Esophagus (tissue), 2 donors: ENCODE measurements around the gene IFT43. TPM values are rescaled to one million over a fixed set of nuclear protein-coding genes. Genes with fewer than 3 reads are reported as not detected.

Source experiments
- H3K27ac ChIP-seq, 2 donors: one replicate each; pipeline ENCODE4 v1.5.1; 2013; ENCODE audit warnings: low read depth in 2 of 2, mild to moderate bottlenecking in 2 of 2, inconsistent platforms in 1 of 2, low read length in 1 of 2, moderate library complexity in 1 of 2
- H3K27me3 ChIP-seq, 2 donors: one replicate each; pipeline ENCODE4 v1.6.1; 2013; ENCODE audit warnings: low read length in 2 of 2, control low read depth in 1 of 2, mild to moderate bottlenecking in 1 of 2; ENCODE audit not compliant: insufficient read depth in 2 of 2, control insufficient read depth in 1 of 2
- H3K36me3 ChIP-seq, 2 donors: one replicate each; pipeline ENCODE4 v1.6.1; 2013; ENCODE audit warnings: low read length in 1 of 2; ENCODE audit not compliant: control insufficient read depth in 2 of 2, insufficient read depth in 2 of 2
- H3K4me1 ChIP-seq, 2 donors: one replicate each; pipeline ENCODE4 v1.6.1; 2013; ENCODE audit warnings: low read length in 1 of 2; ENCODE audit not compliant: control insufficient read depth in 2 of 2, insufficient read depth in 2 of 2
- H3K4me3 ChIP-seq, 2 donors: one replicate each; pipeline ENCODE4 v1.5.1; 2013; ENCODE audit warnings: low read length in 2 of 2, mild to moderate bottlenecking in 2 of 2, low read depth in 1 of 2, moderate library complexity in 1 of 2
- H3K9me3 ChIP-seq, 2 donors: one replicate each; pipeline ENCODE4 v1.6.1; 2013; ENCODE audit warnings: mild to moderate bottlenecking in 2 of 2, low read depth in 1 of 2, low read length in 1 of 2, moderate library complexity in 1 of 2; ENCODE audit not compliant: control insufficient read depth in 2 of 2, insufficient read depth in 1 of 2
- WGBS, 2 donors: extraction: QIAGEN DNeasy Blood & Tissue Kit; methylation state at CpG; one replicate each; pipeline ENCODE4 v1.1.7; 2013; 5-methylcytosine and 5-hydroxymethylcytosine counted together
- polyA plus RNA-seq, 2 donors: library from polyadenylated mRNA; stranded (reverse); fragments of 200-250 nt; gene quantifications; one replicate each; pipeline ENCODE4 v1.2.3, GENCODE V29; 2013
- donor health status: healthy with polysubstance abuse.
- donor health status: Bipolar disorder and iron deficiency.

Gene IFT43
- polyA plus RNA-seq, 2 donors, result 25.2 to 27.7 TPM

DNA sequence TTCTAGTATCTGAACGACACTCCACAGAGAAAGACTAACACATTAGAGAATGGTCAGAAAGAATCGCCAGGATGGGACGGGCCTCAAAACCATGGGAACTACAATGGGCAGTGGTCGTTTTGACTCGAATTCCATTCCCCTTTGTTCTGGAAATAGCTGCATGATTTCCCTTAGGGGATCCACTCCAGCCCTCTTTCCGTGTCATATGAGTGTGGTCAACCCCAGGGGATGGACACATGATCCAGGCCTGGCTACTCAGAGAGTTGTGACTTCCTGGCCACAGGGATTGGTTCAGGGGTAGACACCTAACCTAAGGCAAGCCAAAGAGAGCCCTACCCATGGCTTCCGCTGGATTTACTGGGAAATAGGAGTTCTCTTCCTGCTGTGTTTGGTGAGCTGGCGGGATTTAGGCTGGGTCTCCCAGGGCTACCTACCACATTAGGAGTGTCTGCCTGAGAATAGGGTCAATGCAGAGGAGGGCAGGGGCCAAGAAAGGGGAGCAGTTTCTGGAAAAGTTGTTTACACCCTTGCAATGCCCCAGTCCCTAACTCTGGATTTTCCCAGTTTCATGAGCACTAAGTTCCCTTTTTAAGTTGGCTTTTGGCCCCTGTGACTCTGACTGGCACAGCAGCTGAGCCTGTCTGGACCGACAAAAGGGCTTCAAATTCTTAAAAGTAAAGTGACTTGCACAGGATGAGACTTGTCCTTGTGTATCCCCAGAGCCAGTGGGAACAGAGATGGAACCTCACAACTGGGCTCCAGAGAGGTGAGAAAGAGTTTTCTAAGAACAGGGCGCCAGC lies 138.1 kb downstream of the IFT43 start:
- H3K9me3 ChIP-seq, result peaks cover 0 to 2% of the 10 kb centered on the region in 2 donors
- no peaks in the 10 kb centered on the region for H3K4me1 ChIP-seq
- WGBS, 2 donors, result 72 to 74% methylated on average over 10 of the region's 10 CpGs
- H3K4me3 ChIP-seq, result no peak overlapping the region
- H3K27me3 ChIP-seq, result no peaks in the 10 kb centered on the region
- no peaks in the 10 kb centered on the region for H3K36me3 ChIP-seq
- no peak overlapping the region for H3K27ac ChIP-seq

DNA sequence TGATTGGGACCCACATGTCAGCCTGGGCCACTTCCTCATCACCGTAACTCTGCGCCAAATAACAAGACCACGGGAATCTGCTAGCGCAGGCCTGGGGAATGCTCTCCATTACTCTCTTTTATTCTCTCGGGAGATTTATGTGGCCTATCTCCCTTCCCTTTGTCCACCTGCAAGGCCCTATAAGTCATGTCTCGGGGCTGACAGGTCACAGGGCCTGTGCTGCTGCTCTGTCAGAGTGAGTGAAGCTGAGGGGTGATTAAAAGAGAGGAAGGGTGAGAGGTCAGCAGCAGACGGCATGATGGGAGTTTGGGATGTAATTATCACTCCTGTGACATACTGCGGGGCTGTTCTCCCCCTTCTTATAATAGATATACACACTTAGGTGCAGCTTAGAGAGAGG lies 139.9 kb downstream of the IFT43 start:
- H3K4me1 ChIP-seq, result no peaks in the 10 kb centered on the region
- H3K36me3 ChIP-seq, result no peaks in the 10 kb centered on the region
- WGBS, 2 donors, result 56 to 60% methylated on average over 8 of the region's 8 CpGs
- peaks cover 0 to 2% of the 10 kb centered on the region in 2 donors for H3K9me3 ChIP-seq
- H3K27me3 ChIP-seq, result no peaks in the 10 kb centered on the region
- no peak overlapping the region for H3K4me3 ChIP-seq
- no peak overlapping the region for H3K27ac ChIP-seq

DNA sequence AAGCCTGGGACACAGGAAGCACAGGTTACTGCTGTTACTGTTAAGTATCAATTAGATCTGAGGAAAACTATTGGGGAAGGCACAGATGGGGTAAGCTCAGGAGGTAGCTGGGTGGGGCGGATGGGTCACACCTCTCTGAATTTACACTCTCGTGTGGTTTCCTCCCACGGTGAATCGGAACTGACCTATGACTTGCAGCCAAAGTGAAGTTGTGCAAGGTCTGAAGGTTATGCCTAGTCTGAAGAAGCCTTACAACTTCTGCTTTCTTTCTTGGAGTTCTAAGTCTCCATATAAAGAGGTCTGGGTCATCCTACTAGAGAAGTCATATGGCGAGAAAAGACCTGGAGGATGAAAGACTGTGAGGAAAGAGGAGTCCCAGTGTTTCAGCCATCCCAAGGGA lies 140.5 kb downstream of the IFT43 start:
- Histone ChIP-seq H3K4me3 (no peak overlapping the region), H3K4me1 (no peaks in the 10 kb centered on the region), H3K36me3 (no peaks in the 10 kb centered on the region), H3K27ac (no peak overlapping the region), H3K27me3 (peaks cover 0 to 2% of the 10 kb centered on the region in 2 donors), H3K9me3 (peaks cover 0 to 2% of the 10 kb centered on the region in 2 donors)
- WGBS, 2 donors, result 83 to 90% methylated on average over 5 of the region's 5 CpGs

DNA sequence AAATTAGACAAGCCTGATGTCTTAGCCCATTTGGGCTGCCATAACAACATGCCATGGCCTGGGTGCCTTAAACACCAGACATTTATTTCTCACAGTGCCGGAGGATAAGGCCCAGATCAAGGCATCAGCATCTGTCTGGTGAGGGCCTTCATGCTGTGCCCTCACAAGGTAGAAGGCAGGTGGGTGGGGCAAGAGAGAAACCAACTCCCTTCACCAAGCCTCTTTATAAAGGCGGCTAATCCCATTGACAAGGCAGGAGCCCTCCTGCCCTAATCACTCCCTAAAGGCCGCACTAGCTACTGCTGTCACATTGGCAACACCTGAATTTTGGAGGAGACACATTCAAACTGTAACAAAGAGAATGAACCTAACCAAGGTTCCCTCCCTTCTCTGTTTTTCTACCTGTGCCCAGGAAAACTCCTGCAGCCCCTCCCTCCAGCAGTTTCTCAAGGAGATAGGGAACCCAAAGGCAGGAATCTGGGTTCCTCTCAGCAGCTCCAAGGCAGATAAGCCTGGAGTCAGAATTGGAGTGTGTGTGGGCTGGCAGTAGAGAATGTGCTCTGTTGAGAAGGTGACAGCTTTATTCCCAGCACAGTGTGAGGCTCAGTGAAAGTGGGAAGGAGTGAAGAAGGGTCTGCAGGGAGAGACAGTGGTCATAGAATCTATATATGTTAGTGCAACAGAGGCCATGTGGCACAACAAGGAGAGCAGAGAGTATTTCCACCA lies 144.5 kb downstream of the IFT43 start:
- Histone ChIP-seq H3K4me3 (no peak overlapping the region), H3K36me3 (no peaks in the 10 kb centered on the region), H3K9me3 (peaks cover 0 to 2% of the 10 kb centered on the region in 2 donors), H3K27me3 (peaks cover 3 to 6% of the 10 kb centered on the region in 2 donors), H3K27ac (no peak overlapping the region), H3K4me1 (no peaks in the 10 kb centered on the region)
- WGBS, 2 donors, result 48 to 49% methylated on average over 3 of the region's 3 CpGs

DNA sequence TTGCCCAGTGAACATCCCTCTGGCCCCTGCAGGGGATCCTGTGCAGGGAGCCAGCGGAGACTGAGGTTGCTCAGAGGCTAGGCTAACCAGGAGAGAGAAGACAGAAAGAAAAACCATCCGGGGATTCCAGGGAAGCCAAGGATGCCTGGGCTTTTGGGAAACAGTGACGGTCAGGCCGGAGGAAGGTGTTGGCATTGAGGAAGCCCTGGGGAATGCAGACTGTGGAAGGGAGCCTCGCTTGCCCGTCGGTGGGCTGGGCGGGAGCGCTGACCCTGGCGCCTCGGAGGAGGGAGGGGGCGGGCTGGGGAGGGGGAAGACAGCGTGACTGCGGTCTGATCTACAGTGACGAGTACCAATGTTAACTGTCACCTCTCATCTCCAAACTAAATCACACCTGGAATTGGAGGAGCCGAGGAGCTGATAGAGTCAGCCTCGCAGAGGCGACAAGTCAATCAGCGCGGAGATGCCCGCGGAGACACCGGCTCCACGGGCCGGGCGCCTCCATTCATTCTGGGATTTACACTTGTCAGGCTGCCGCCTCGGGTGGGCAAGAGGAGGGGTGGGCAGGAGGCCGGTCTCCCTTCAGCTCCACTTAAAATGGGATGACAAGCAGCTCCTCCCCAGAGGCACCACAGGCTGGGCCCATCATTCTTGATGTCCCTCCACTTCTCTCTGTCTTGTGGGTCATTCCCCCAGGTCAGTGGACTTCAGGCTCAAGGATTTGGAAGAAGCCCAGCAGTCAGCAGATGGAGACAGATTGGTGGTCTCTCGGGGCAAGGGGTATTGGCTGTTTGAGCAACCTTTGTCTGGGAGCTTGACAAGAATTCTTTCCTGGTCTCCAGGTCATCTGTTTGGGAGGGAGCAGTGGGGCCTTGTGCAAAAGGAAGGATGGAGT lies 145.8 kb downstream of the IFT43 start:
- Histone ChIP-seq H3K9me3 (peaks cover 0 to 1% of the 10 kb centered on the region in 2 donors), H3K36me3 (no peaks in the 10 kb centered on the region), H3K4me3 (no peak overlapping the region), H3K27me3 (peaks cover 6 to 7% of the 10 kb centered on the region in 2 donors), H3K4me1 (no peaks in the 10 kb centered on the region), H3K27ac (no peak overlapping the region)
- 15 to 17% methylated on average over 29 of the region's 30 CpGs for WGBS, 2 donors

DNA sequence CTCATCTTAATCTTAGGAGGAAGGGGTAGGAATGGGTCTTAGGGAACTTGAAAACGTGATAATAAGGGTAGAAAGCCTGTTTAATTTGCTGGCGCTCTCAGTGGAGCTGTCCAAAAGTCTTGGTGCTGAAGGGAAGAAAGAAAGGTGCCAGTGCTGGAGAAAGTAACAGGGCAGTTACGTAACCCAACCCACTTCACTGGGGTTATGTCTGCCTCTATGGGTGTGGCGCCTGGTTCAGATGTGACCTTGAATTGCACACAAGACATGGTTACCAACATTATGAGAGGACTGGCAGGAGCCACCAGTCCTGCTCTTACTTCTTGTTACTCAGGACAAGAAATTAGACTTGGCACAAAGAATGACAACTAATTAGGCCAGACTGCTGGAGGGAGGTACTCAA lies 147.5 kb downstream of the IFT43 start:
- Histone ChIP-seq H3K36me3 (no peaks in the 10 kb centered on the region), H3K27ac (no peak overlapping the region), H3K9me3 (no peaks in the 10 kb centered on the region), H3K4me3 (no peak overlapping the region), H3K4me1 (no peaks in the 10 kb centered on the region), H3K27me3 (peaks cover 9 to 10% of the 10 kb centered on the region in 2 donors)
- 22 to 24% methylated on average over 4 of the region's 4 CpGs for WGBS, 2 donors

Other genes with a start within 250 kb of the IFT43 start
- gene TGFB3, start 3.8 kb upstream of the IFT43 start, polyA plus RNA-seq, result 1 to 10 TPM; 2.8 to 3.9 TPM
- gene GPATCH2L, start 166.2 kb downstream of the IFT43 start, polyA plus RNA-seq, result 1 to 10 TPM; 4.2 to 7.2 TPM